Gastroesophageal sphincter (tissue), 3 donors: Measurements from ENCODE around the gene SYNM.

Experiments used
- CTCF ChIP-seq, 4 experiments: fragments of 200-600 bp in 2 of 4; fragments of 450-650 bp in 2 of 4; sonication (generic) in 1 of 4; IDR thresholded peaks; one replicate each; pipeline ENCODE4 v1.5.1; 2017 to 2019; ENCODE audit warnings: antibody characterized with exemption in 4 of 4, mild to moderate bottlenecking in 2 of 4, moderate library complexity in 2 of 4
- POLR2A ChIP-seq, 2 donors: fragments of 450-650 bp; IDR thresholded peaks; one replicate each; pipeline ENCODE4 v1.6.1; 2017; ENCODE audit warnings: antibody characterized with exemption in 2 of 2, mild to moderate bottlenecking in 2 of 2, moderate library complexity in 1 of 2
- POLR2AphosphoS5 ChIP-seq: sonication (generic); formaldehyde crosslinking; IDR thresholded peaks from one replicate; pipeline ENCODE4 v1.6.1; 2017; ENCODE audit warnings: antibody characterized with exemption

GRCh38 chr15:99168601-99169580 is 64.0 kb downstream of the SYNM start:
- TF ChIP-seq POLR2AphosphoS5 (no peak), POLR2A (IDR thresholded peaks at IDR 0.05) (no peak), CTCF (IDR thresholded peaks at IDR 0.05) (no peak)
